Subcutaneous adipose tissue (tissue), 4 donors: ENCODE measurements around the gene SH3D21. TPM values are rescaled to one million over a fixed set of nuclear protein-coding genes. Genes with fewer than 3 reads are reported as not detected.

Experiments used
- CTCF ChIP-seq: fragments of 450-650 bp; IDR thresholded peaks from one replicate; pipeline ENCODE4 v1.5.1; 2016; ENCODE audit warnings: low read depth, mild to moderate bottlenecking, control low read depth, antibody characterized with exemption, moderate library complexity
- total RNA-seq, 4 donors: library from RNA; depleted of rRNA; stranded (reverse); fragments of >200 nt; gene quantifications; one replicate each; pipeline ENCODE4 v1.1.0, GENCODE V29; 2016

Gene SH3D21
- total RNA-seq, 4 donors from 2014 or later, result 0.66 to 3.4 (median 1.5) TPM

GRCh38 chr1:36351227-36351977 is 45.2 kb downstream of the SH3D21 start:
- TF ChIP-seq CTCF, result no peak

DNA sequence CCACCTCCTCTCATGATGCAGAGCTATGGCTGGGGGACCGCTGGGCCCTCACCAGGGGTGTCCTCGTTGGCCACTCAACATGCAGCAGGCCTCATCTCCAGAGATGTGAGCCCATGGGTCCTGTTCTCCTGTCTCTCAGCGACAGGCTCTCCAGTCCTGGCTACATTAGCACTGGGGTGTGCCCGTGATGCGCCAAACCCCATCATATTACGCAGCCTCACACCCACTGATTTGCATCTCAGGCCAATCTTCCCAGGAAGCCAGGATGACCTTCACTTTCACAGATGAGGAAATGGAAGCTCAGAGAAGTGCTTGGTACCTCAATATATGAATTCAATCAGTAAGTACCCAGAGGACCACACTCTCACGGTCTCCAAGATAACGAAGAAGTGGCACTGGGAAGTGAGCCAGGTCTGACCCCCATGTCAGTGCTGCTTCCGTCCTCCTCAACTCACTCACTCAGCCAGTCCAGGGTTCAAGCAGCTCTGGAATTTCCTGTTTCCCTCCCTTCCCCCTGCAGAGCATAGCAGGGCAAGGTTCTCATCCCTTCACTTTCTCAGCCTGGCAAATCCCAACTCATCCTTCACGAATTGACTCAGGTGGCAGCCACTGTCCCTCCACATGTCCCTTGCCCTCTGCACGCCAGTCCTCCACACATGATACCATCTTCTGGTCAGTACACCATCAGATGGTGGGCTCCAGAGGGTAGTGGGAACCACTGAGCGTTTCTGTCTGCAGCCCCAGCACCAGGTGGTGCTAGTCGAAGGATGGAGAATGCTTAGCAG is 46.1 kb downstream of the SH3D21 start:
- no peak for TF ChIP-seq CTCF

GRCh38 chr1:36352910-36353878 is 47.0 kb downstream of the SH3D21 start:
- no peak for TF ChIP-seq CTCF

DNA sequence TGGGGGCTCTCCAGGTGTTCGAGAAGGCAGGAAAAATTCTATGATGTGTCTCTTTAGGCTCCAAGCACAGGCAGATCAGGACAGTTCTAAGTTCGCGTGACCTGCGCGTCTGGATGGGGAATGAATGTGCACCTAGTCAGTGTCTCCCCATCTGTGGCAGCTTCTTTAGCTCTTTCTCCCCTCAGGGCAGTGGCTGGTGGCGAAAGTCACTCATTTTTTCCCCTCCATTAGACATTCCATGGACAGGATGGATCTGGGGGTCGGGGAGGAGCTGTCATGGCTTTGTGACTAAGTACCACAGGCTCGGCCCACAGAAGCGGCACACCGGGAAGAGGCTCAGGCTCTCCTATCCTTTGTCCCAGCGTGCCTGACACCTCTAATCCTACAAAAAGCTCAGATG is 48.3 kb downstream of the SH3D21 start:
- TF ChIP-seq CTCF, result no peak

DNA sequence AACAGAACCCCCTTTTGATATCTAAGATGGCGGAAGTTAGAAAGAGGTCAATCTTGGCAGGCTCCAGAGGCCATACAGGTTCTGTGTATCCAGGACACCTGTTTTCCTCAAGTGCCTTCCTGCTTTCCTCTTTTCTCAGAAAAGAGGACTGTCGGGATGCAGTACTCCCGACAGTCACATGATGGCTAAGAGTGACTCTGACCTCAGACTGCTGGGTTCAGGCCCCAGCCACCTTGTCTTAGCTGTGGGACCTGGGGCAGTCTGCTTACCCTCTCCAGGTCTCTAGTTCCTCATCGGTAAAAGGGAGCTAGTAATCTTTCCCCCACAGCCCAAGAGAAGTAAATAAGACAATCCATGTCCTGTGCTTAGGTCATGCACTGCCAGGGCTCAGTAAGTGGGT is 49.6 kb downstream of the SH3D21 start:
- TF ChIP-seq CTCF, result no peak

- no peak for TF ChIP-seq CTCF
Observed at GRCh38 chr1:36358514-36359084, 52.4 kb downstream of the SH3D21 start.
